SU-DHL-6 (cell line): Measurements from ENCODE around the gene XIRP1.

Experiments used
- CTCF ChIP-seq: fragments of 200-600 bp; sonication (generic); IDR thresholded peaks from one replicate; pipeline ENCODE4 v1.5.1; 2017; ENCODE audit warnings: antibody characterized with exemption, mild to moderate bottlenecking, low read length, moderate library complexity; ENCODE audit not compliant: insufficient read depth, poor library complexity, severe bottlenecking
- EZH2phosphoT487 ChIP-seq: fragments of 200-600 bp; sonication (generic), shearing (Covaris generic); conservative IDR thresholded peaks from 2 replicates; pipeline ENCODE4 v1.6.1; 2018; ENCODE audit warnings: mild to moderate bottlenecking, antibody characterized with exemption, low read length, moderate library complexity, mixed read lengths

GRCh38 chr3:39137435-39137936, 54.9 kb downstream of the XIRP1 start:
- TF ChIP-seq CTCF (no peak), EZH2phosphoT487 (no peak)
